Activated CD4-positive, alpha-beta T cell treated with anti-CD3 and anti-CD28 coated beads for 36 hours (primary cell): ENCODE results near the gene RCL1. TPM values are rescaled to one million over a fixed set of nuclear protein-coding genes. Genes with fewer than 3 reads are reported as not detected.

ENCODE experiments used
- ATAC-seq: fragments of 200-7000 bp; cut with Tn5 transposase; one replicate; pipeline ENCODE4 v1.10.0; 2021; ENCODE audit warnings: mild to moderate bottlenecking, moderate library complexity
- CTCF ChIA-PET: fragments of 350-600 bp; sonication (Branson Sonifier 250); formaldehyde crosslinking; loops from one replicate; lab custom pipeline; 2021; ENCODE audit warnings: antibody characterized with exemption; lab: Charles Lee
- POLR2A ChIA-PET: fragments of 350-600 bp; sonication (Branson Sonifier 250); formaldehyde crosslinking; loops from one replicate; lab custom pipeline; 2021; ENCODE audit warnings: antibody characterized with exemption, inconsistent platforms; lab: Charles Lee
- DNase-seq: peaks from one replicate; pipeline ENCODE4 v3.0.0-alpha.2; 2020
- H3K27ac Mint-ChIP-seq: one replicate; pipeline ENCODE4 v1.8.0; 2021; ENCODE audit warnings: mixed read lengths
- H3K27me3 Mint-ChIP-seq: one replicate; pipeline ENCODE4 v1.8.0; 2021; ENCODE audit warnings: mixed read lengths
- H3K36me3 Mint-ChIP-seq: one replicate; pipeline ENCODE4 v1.8.0; 2021; ENCODE audit warnings: low read depth, mixed read lengths
- H3K4me1 Mint-ChIP-seq: one replicate; pipeline ENCODE4 v1.8.0; 2021; ENCODE audit warnings: mixed read lengths
- H3K4me3 Mint-ChIP-seq: one replicate; pipeline ENCODE4 v1.8.0; 2021; ENCODE audit warnings: mild to moderate bottlenecking, moderate library complexity, mixed read lengths
- H3K9me3 Mint-ChIP-seq: one replicate; pipeline ENCODE4 v1.8.0; 2021; ENCODE audit warnings: low read depth, mixed read lengths
- intact Hi-C, 2 experiments: fragments of 100-400 bp; cut with DNase I in 1 of 2; cut with micrococcal nuclease in 1 of 2; formaldehyde crosslinking; loops; one replicate each; pipeline versions ENCODE4 v1.14.2 to v1.15.1; 2022 to 2024; cut with DNase I, micrococcal nuclease
- total RNA-seq, 2 experiments: library from RNA; stranded (reverse); gene quantifications; one replicate each; pipeline ENCODE4 v1.2.3, GENCODE V29; 2021

RCL1 gene
- total RNA-seq, 2 experiments from 2014 or later: 27.0 to 36.4 TPM

DNA sequence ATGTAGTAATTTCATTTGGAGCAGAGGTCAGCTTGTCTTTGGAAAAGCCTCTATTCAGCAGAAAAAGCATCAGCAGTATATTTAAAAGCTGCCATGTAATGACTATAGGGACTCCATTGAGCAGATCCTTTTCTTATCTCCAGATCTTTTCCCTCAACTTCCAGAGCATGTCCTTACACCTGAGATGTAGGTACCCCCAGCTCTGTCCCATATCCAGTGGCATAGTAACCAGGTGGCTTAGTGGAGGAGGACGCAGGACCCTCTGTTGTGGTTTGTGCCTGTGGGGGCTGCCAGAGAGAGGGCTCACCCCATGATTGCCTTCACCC, 61.5 kb downstream of the RCL1 start:
- ChIA-PET CTCF (interaction anchor here (0.6 kb wide), 1 partner anchor 467 kb away, joined by 3 read pairs; no protein-coding TSS in a partner anchor), POLR2A (no interaction called here)
- Mint-ChIP-seq H3K27ac (no peak overlapping the region), H3K4me1 (peaks cover 12% of the 10 kb centered on the region), H3K36me3 (peaks cover 63% of the 10 kb centered on the region), H3K27me3 (no peaks in the 10 kb centered on the region), H3K4me3 (no peak overlapping the region), H3K9me3 (no peaks in the 10 kb centered on the region)
- ATAC-seq (no peak), DNase-seq (no peak)
- intact Hi-C loops: no loop called here

GRCh38 chr9:4855841-4856240, 63.1 kb downstream of the RCL1 start:
- no peak overlapping the region for H3K27ac Mint-ChIP-seq
- CTCF ChIA-PET: interaction anchor here (1.8 kb wide), 1 partner anchor 130 kb away, joined by 4 read pairs; no protein-coding TSS in a partner anchor
- ATAC-seq (no peak), DNase-seq (no peak)
- H3K36me3 Mint-ChIP-seq: peaks cover 61% of the 10 kb centered on the region
- intact Hi-C loops: no loop called here
- H3K4me1 Mint-ChIP-seq: peaks cover 12% of the 10 kb centered on the region
- no peaks in the 10 kb centered on the region for H3K27me3 Mint-ChIP-seq
- POLR2A ChIA-PET: no interaction called here
- no peaks in the 10 kb centered on the region for H3K9me3 Mint-ChIP-seq
- H3K4me3 Mint-ChIP-seq: no peak overlapping the region

DNA sequence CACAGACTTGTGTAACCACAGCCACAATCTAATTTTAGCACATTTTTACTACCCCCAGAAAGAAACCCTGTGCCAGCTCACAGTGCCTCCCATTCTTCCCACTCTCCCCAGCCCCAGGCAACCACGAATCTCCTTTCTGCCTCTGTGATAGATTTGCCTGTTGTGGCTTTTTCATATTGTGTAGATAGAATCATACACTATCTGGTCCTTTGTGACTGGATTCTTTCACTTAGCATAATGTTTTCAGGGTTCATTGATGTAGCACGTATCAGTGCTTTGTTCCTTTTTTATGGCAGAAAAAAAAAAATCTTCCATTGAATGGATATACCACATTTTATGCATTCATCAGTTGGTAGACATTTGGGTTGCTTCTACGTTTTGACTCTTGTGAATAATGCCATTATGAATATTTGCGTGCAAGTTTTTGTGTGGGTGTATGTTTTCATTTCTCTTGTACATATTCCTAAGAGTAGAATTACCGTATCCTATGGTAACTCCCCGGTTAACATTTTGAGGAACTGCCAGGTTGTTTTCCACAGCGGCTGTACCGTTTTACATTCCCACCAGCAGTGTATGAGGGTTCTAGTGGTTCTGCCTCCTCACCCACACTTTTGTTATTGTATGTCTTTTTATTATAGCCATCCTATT, 64.5 kb downstream of the RCL1 start:
- POLR2A ChIA-PET: no interaction called here
- Mint-ChIP-seq H3K9me3 (no peaks in the 10 kb centered on the region), H3K4me1 (peaks cover 12% of the 10 kb centered on the region), H3K4me3 (no peak overlapping the region), H3K36me3 (peaks cover 59% of the 10 kb centered on the region), H3K27me3 (no peaks in the 10 kb centered on the region), H3K27ac (peak overlapping the region; percentile 12)
- ATAC-seq (peak; percentile 53), DNase-seq (peak; percentile 16)
- CTCF ChIA-PET: interaction anchor here (0.8 kb wide), 1 partner anchor 8 kb away, joined by 4 read pairs; no protein-coding TSS in a partner anchor
- intact Hi-C loops: no loop called here

DNA sequence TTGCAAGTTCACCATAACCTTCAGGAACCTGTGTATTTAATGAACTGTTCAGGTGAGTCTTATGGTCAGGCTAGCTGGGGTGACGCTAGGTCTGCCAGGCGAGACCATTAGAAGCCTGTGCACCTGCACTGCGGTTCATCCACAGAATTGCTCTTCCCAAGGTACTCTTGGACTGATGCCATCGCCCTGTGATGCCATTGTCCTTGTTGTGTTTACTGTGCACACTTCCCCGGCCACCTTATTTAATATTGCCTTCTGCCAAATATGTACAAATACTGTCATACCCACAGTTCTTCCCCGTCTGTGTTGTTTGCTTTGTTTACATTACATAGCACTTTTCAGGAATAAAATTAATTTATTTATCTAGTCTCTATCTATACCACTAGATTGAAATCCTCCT, 66.3 kb downstream of the RCL1 start:
- no peak for DNase-seq
- intact Hi-C loops: no loop called here
- H3K27ac Mint-ChIP-seq: no peak overlapping the region
- no peaks in the 10 kb centered on the region for H3K27me3 Mint-ChIP-seq
- ChIA-PET POLR2A (no interaction called here), CTCF (interaction anchor here (0.6 kb wide), 1 partner anchor 111 kb away, joined by 3 read pairs; no protein-coding TSS in a partner anchor)
- no peak overlapping the region for H3K4me3 Mint-ChIP-seq
- ATAC-seq: no peak
- H3K9me3 Mint-ChIP-seq: no peaks in the 10 kb centered on the region
- H3K36me3 Mint-ChIP-seq: peaks cover 54% of the 10 kb centered on the region
- peaks cover 12% of the 10 kb centered on the region for H3K4me1 Mint-ChIP-seq

- DNase-seq (no peak), ATAC-seq (no peak)
- Mint-ChIP-seq H3K36me3 (peaks cover 51% of the 10 kb centered on the region), H3K4me3 (no peak overlapping the region), H3K27me3 (no peaks in the 10 kb centered on the region), H3K4me1 (peaks cover 16% of the 10 kb centered on the region), H3K9me3 (no peaks in the 10 kb centered on the region), H3K27ac (no peak overlapping the region)
- POLR2A ChIA-PET: no interaction called here
- CTCF ChIA-PET: interaction anchor here (0.8 to 1.0 kb wide), 2 partner anchors 9 to 127 kb away, joined by 3 to 4 read pairs; no protein-coding TSS in a partner anchor
- intact Hi-C loops: loop anchor here (10.0 kb wide), 2 partner anchors 56 to 96 kb away; no protein-coding TSS in a partner anchor
These were observed 67.6 kb downstream of the RCL1 start for GRCh38 chr9:4860383-4860782.

DNA sequence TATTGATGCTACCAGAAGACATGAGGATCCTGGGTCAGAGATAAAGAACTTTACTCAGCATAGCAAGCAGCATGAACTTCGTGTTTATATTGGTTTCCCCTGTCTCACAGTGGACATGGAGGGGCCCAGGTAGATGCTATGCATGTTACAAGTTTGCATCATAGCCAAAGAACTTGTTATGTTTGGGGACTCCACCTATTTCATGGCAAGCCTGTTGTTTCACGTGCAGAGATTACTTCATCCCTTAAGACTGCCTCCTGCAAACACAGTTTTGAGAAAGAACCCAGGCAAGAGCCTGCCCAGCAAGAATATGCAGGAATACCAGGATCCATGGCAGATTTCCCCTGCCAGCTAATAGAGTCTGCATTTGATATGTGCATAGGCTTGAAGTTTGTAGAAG, 68.4 kb downstream of the RCL1 start:
- Mint-ChIP-seq H3K9me3 (no peaks in the 10 kb centered on the region), H3K4me1 (peaks cover 21% of the 10 kb centered on the region), H3K36me3 (peaks cover 46% of the 10 kb centered on the region), H3K27ac (no peak overlapping the region), H3K4me3 (no peak overlapping the region), H3K27me3 (no peaks in the 10 kb centered on the region)
- ChIA-PET CTCF (interaction anchor here (0.7 kb wide), 1 partner anchor 124 kb away, joined by 3 read pairs; no protein-coding TSS in a partner anchor), POLR2A (no interaction called here)
- no peak for ATAC-seq
- intact Hi-C loops: loop anchor here (10.0 kb wide), 2 partner anchors 56 to 96 kb away; no protein-coding TSS in a partner anchor
- DNase-seq: no peak

- no peak for ATAC-seq
- POLR2A ChIA-PET: no interaction called here
- Mint-ChIP-seq H3K27me3 (no peaks in the 10 kb centered on the region), H3K4me3 (no peak overlapping the region), H3K36me3 (peaks cover 44% of the 10 kb centered on the region), H3K27ac (no peak overlapping the region), H3K9me3 (no peaks in the 10 kb centered on the region), H3K4me1 (peaks cover 23% of the 10 kb centered on the region)
- CTCF ChIA-PET: interaction anchor here (0.5 to 1.2 kb wide), 5 partner anchors 10 to 491 kb away, joined by 3 read pairs; no protein-coding TSS in a partner anchor
- DNase-seq: no peak
- intact Hi-C loops: loop anchor here (10.0 kb wide), 2 partner anchors 57 to 97 kb away; no protein-coding TSS in a partner anchor
These were observed 69.2 kb downstream of the RCL1 start for GRCh38 chr9:4861736-4862451.

DNA sequence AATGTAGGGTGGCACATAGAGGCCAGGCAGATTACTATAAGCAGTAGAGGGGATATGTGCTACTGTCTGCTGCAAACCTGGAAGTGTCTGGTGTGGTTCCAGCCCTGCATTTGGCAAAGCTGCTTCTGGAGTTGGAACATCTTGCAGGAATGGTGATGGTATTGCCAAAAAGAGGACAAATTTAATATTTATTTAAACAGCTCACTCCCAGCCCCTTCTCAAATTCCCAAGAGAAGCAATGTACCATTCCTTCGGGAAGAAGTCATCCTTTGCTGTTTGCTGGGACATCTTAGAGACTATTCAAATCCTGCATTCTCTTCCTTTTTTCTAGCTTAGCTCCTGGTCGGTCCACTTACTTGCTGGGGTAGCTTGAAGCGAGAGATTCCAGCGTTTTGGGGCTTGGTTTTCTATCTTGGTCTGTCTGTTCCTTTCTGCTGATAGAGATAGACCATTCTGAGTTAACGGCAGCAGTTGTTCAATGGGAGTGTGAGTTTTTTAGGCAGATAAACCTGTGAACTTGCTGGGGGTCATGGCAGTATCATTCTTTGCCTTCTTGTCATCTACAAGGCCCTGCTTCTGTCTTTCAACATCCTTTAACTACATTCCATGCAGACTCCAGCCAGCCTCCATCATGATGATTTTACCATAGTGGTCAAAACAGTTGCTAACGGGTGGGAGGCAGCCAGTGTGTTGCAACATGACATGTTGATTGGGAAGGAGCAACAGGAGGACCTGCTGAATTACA, 69.9 kb downstream of the RCL1 start:
- ATAC-seq (no peak), DNase-seq (no peak)
- Mint-ChIP-seq H3K4me3 (no peak overlapping the region), H3K27ac (no peak overlapping the region), H3K27me3 (no peaks in the 10 kb centered on the region), H3K4me1 (peaks cover 20% of the 10 kb centered on the region), H3K9me3 (no peaks in the 10 kb centered on the region), H3K36me3 (peaks cover 42% of the 10 kb centered on the region)
- ChIA-PET POLR2A (interaction anchor here (0.6 kb wide), 1 partner anchor 785 kb away, joined by 4 read pairs; no protein-coding TSS in a partner anchor), CTCF (interaction anchor here (0.5 to 1.2 kb wide), 5 partner anchors 11 to 799 kb away, joined by 3 read pairs; no protein-coding TSS in a partner anchor)
- intact Hi-C loops: loop anchor here (10.0 kb wide), 2 partner anchors 58 to 98 kb away; no protein-coding TSS in a partner anchor

GRCh38 chr9:4864234-4864661, 71.5 kb downstream of the RCL1 start:
- POLR2A ChIA-PET: no interaction called here
- Mint-ChIP-seq H3K27me3 (no peaks in the 10 kb centered on the region), H3K4me3 (no peak overlapping the region), H3K36me3 (peaks cover 35% of the 10 kb centered on the region), H3K4me1 (peaks cover 20% of the 10 kb centered on the region), H3K27ac (no peak overlapping the region), H3K9me3 (no peaks in the 10 kb centered on the region)
- CTCF ChIA-PET: interaction anchor here (1.8 kb wide), 1 partner anchor 30 kb away, joined by 3 read pairs; no protein-coding TSS in a partner anchor
- DNase-seq (no peak), ATAC-seq (no peak)
- intact Hi-C loops: loop anchor here (10.0 kb wide), 2 partner anchors 59 to 99 kb away; no protein-coding TSS in a partner anchor

GRCh38 chr9:4864698-4865097, 72.0 kb downstream of the RCL1 start:
- Mint-ChIP-seq H3K4me1 (peaks cover 20% of the 10 kb centered on the region), H3K9me3 (no peaks in the 10 kb centered on the region), H3K36me3 (peaks cover 34% of the 10 kb centered on the region), H3K27me3 (no peaks in the 10 kb centered on the region), H3K27ac (no peak overlapping the region), H3K4me3 (no peak overlapping the region)
- ATAC-seq (no peak), DNase-seq (no peak)
- CTCF ChIA-PET: interaction anchor here (0.7 to 1.8 kb wide), 4 partner anchors 13 to 124 kb away, joined by 3 to 8 read pairs (median 3); no protein-coding TSS in a partner anchor
- POLR2A ChIA-PET: no interaction called here
- intact Hi-C loops: loop anchor here (5.0 to 10.0 kb wide), 4 partner anchors 32 to 123 kb away; partner anchors contain the start of gene JAK2 (in 2 of the 2)
